Mesendoderm (in vitro differentiated cells): ENCODE measurements around the gene FMO2.
A peak's percentile ranks its signal among the peaks of the same experiment; 100 is the strongest.

Source experiments
- DNase-seq: peaks from one replicate; pipeline ENCODE4 v3.0.0; 2013
- H2AK5ac ChIP-seq: 2 replicates; pipeline ENCODE4 v1.6.1; 2013; ENCODE audit warnings: low read length, inconsistent platforms
- H2BK120ac ChIP-seq: 2 replicates; pipeline ENCODE4 v1.6.1; 2013; ENCODE audit warnings: low read depth, mild to moderate bottlenecking, low read length, moderate library complexity, mixed read lengths
- H2BK15ac ChIP-seq: replicated peaks from 2 replicates; pipeline ENCODE4 v1.6.1; 2013; ENCODE audit warnings: low read depth, mild to moderate bottlenecking, moderate library complexity
- H2BK5ac ChIP-seq: 2 replicates; pipeline ENCODE4 v1.6.1; 2013; ENCODE audit warnings: low read length, inconsistent platforms
- H3K18ac ChIP-seq: 2 replicates; pipeline ENCODE4 v1.6.1; 2013; ENCODE audit warnings: mild to moderate bottlenecking, low read length, mixed read lengths
- H3K23ac ChIP-seq: one replicate; pipeline ENCODE4 v1.6.1; 2013; ENCODE audit warnings: low read length
- H3K27ac ChIP-seq: 2 replicates; pipeline ENCODE4 v1.5.1; 2013; ENCODE audit warnings: low read depth, mild to moderate bottlenecking, inconsistent platforms, low read length, moderate library complexity
- H3K27me3 ChIP-seq: 2 replicates; pipeline ENCODE4 v1.6.1; 2013; ENCODE audit warnings: low read length, control low read depth, mild to moderate bottlenecking, inconsistent platforms; ENCODE audit not compliant: insufficient read depth, poor library complexity
- H3K36me3 ChIP-seq: 2 replicates; pipeline ENCODE4 v1.6.1; 2013; ENCODE audit warnings: low read length, inconsistent platforms; ENCODE audit not compliant: control insufficient read depth, insufficient read depth
- H3K4ac ChIP-seq: one replicate; pipeline ENCODE4 v1.6.1; 2013; ENCODE audit warnings: low read depth, mild to moderate bottlenecking, low read length, moderate library complexity
- H3K4me1 ChIP-seq: 2 replicates; pipeline ENCODE4 v1.6.1; 2013; ENCODE audit warnings: low read depth, low read length, inconsistent platforms; ENCODE audit not compliant: control insufficient read depth
- H3K4me2 ChIP-seq: 2 replicates; pipeline ENCODE4 v1.6.1; 2013; ENCODE audit warnings: low read length
- H3K4me3 ChIP-seq: 2 replicates; pipeline ENCODE4 v1.5.1; 2013; ENCODE audit warnings: mild to moderate bottlenecking, low read length
- H3K56ac ChIP-seq: one replicate; pipeline ENCODE4 v1.6.1; 2013; ENCODE audit warnings: low read length
- H3K79me1 ChIP-seq: 2 replicates; pipeline ENCODE4 v1.6.1; 2013; ENCODE audit warnings: low read length, inconsistent platforms
- H3K79me2 ChIP-seq: 2 replicates; pipeline ENCODE4 v1.6.1; 2013; ENCODE audit warnings: mild to moderate bottlenecking, low read length; ENCODE audit not compliant: control insufficient read depth, insufficient read depth
- H3K9ac ChIP-seq: 2 replicates; pipeline ENCODE4 v1.6.1; 2013; ENCODE audit warnings: low read length, inconsistent platforms
- H4K5ac ChIP-seq: one replicate; pipeline ENCODE4 v1.6.1; 2013; ENCODE audit warnings: low read length
- H4K8ac ChIP-seq: one replicate; pipeline ENCODE4 v1.6.1; 2013; ENCODE audit warnings: low read depth, mild to moderate bottlenecking, control low read depth, low read length, moderate library complexity
- WGBS: extraction: QIAGEN DNeasy Blood & Tissue Kit; methylation state at CpG from one replicate; pipeline ENCODE4 v1.1.7; 2013; ENCODE audit warnings: low lambda C conversion rate, missing lambda C conversion rate; ENCODE audit not compliant: insufficient coverage; ENCODE audit errors: extremely low coverage; 5-methylcytosine and 5-hydroxymethylcytosine counted together

Gene FMO2

GRCh38 chr1:171251042-171251951, 66.2 kb downstream of the FMO2 start:
- no peaks in the 10 kb centered on the region for H3K36me3 ChIP-seq
- H3K27me3 ChIP-seq = no peaks in the 10 kb centered on the region
- no peak overlapping the region for H4K8ac ChIP-seq
- no peak overlapping the region for H2AK5ac ChIP-seq
- H3K27ac ChIP-seq = no peak overlapping the region
- no peak overlapping the region for H2BK15ac ChIP-seq
- H3K23ac ChIP-seq = no peak overlapping the region
- peak overlapping the region; percentile 45 for H3K4me3 ChIP-seq
- peak; percentile 43 for DNase-seq
- peak overlapping the region; percentile 58 for H3K9ac ChIP-seq
- H2BK120ac ChIP-seq = no peak overlapping the region
- no CpG with 5 or more reads among the region's 34 CpGs for WGBS
- H3K56ac ChIP-seq = peak overlapping the region; percentile 79
- no peaks in the 10 kb centered on the region for H3K4me1 ChIP-seq
- H3K18ac ChIP-seq = no peak overlapping the region
- H4K5ac ChIP-seq = no peak overlapping the region
- no peaks in the 10 kb centered on the region for H3K79me2 ChIP-seq
- H3K4me2 ChIP-seq = peak overlapping the region; percentile 98
- no peak overlapping the region for H3K4ac ChIP-seq
- no peak overlapping the region for H2BK5ac ChIP-seq
- H3K79me1 ChIP-seq = no peaks in the 10 kb centered on the region

- H3K4me3 ChIP-seq = no peak overlapping the region
Observed at GRCh38 chr1:171251952-171252300, 66.8 kb downstream of the FMO2 start.

DNA sequence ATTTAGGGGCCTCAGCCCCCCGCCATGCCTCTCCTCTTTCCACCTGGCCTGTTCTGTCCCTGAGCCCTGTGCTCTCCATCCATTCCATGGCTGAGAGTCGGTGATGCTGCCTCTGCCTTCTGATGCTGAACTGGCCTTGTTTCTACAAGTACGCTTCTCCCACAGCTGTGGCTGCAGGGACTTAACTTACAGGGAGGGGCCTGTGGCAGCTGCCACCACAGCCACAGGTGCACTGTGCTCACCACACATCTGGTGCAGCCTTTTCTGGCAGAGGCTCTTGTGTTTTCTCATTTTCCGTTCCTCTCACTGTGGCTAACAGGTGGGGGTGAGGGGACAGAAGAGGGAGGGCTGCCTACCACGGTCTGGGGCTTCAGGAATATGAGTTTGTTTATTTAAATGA, 67.4 kb downstream of the FMO2 start:
- Histone ChIP-seq H3K36me3 (no peaks in the 10 kb centered on the region), H3K79me1 (no peaks in the 10 kb centered on the region), H2BK15ac (no peak overlapping the region), H3K9ac (no peak overlapping the region), H3K27me3 (no peaks in the 10 kb centered on the region), H2AK5ac (no peak overlapping the region), H3K4me1 (no peaks in the 10 kb centered on the region), H4K8ac (no peak overlapping the region), H3K4me2 (no peak overlapping the region), H3K4me3 (no peak overlapping the region), H3K56ac (no peak overlapping the region), H2BK5ac (no peak overlapping the region), H3K23ac (no peak overlapping the region), H4K5ac (no peak overlapping the region), H3K27ac (no peak overlapping the region), H3K18ac (no peak overlapping the region), H3K4ac (no peak overlapping the region), H3K79me2 (no peaks in the 10 kb centered on the region), H2BK120ac (no peak overlapping the region)
- WGBS = no CpG with 5 or more reads among the region's 5 CpGs
- no peak for DNase-seq

More at GRCh38 chr1:171251952-171252300, 66.8 kb downstream of the FMO2 start:
- Histone ChIP-seq H3K27ac (no peak overlapping the region), H2BK5ac (no peak overlapping the region), H3K36me3 (no peaks in the 10 kb centered on the region), H4K5ac (no peak overlapping the region), H4K8ac (no peak overlapping the region), H3K27me3 (no peaks in the 10 kb centered on the region), H3K79me1 (no peaks in the 10 kb centered on the region), H3K4me1 (no peaks in the 10 kb centered on the region), H3K9ac (no peak overlapping the region), H2BK15ac (no peak overlapping the region), H3K79me2 (no peaks in the 10 kb centered on the region), H3K23ac (no peak overlapping the region), H3K18ac (no peak overlapping the region), H2AK5ac (no peak overlapping the region), H3K4me2 (peak overlapping the region; percentile 98), H2BK120ac (no peak overlapping the region), H3K56ac (no peak overlapping the region), H3K4ac (no peak overlapping the region)
- no CpG with 5 or more reads among the region's 6 CpGs for WGBS
- DNase-seq = no peak

DNA sequence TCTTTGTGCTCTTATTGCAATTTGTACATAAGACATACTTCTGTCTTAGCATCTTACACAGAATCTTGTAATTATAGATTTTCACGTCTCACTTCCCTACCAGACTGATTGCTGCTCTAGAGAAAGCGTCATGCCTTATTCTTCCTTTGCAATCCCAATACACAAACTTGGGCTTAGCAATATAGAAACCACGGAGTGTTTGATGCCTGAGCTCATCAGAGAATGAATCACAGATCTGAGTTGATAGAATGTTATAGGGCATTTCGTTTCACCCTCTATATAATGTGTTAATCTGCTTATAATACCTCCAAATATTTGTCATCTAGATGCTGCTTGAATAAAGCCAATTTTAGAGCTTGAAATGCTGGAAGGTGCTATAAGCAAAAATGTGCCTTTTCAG, 69.8 kb downstream of the FMO2 start:
- Histone ChIP-seq H3K18ac (no peak overlapping the region), H3K27ac (no peak overlapping the region), H3K4me3 (no peak overlapping the region), H4K5ac (no peak overlapping the region), H3K4ac (no peak overlapping the region), H2BK5ac (no peak overlapping the region), H3K79me1 (no peaks in the 10 kb centered on the region), H4K8ac (no peak overlapping the region), H2BK120ac (no peak overlapping the region), H3K4me2 (no peak overlapping the region), H3K79me2 (no peaks in the 10 kb centered on the region), H3K23ac (no peak overlapping the region), H2BK15ac (no peak overlapping the region), H3K36me3 (no peaks in the 10 kb centered on the region), H2AK5ac (no peak overlapping the region), H3K27me3 (no peaks in the 10 kb centered on the region), H3K56ac (no peak overlapping the region), H3K9ac (no peak overlapping the region), H3K4me1 (peaks cover 3% of the 10 kb centered on the region)
- DNase-seq = no peak
- no CpG with 5 or more reads among the region's 4 CpGs for WGBS

- no peaks in the 10 kb centered on the region for H3K79me2 ChIP-seq
- no peak overlapping the region for H3K4me3 ChIP-seq
- H3K56ac ChIP-seq = no peak overlapping the region
- H3K9ac ChIP-seq = no peak overlapping the region
- H3K4me1 ChIP-seq = peaks cover 3% of the 10 kb centered on the region
- H3K27ac ChIP-seq = no peak overlapping the region
- H2BK120ac ChIP-seq = no peak overlapping the region
- no peaks in the 10 kb centered on the region for H3K36me3 ChIP-seq
- no peak overlapping the region for H2AK5ac ChIP-seq
- DNase-seq = no peak
- no peak overlapping the region for H3K4me2 ChIP-seq
- H3K23ac ChIP-seq = no peak overlapping the region
- H3K79me1 ChIP-seq = no peaks in the 10 kb centered on the region
- H3K18ac ChIP-seq = no peak overlapping the region
- no peak overlapping the region for H3K4ac ChIP-seq
- H2BK5ac ChIP-seq = no peak overlapping the region
- H4K8ac ChIP-seq = no peak overlapping the region
- no CpG with 5 or more reads among the region's 8 CpGs for WGBS
- no peaks in the 10 kb centered on the region for H3K27me3 ChIP-seq
- H4K5ac ChIP-seq = no peak overlapping the region
- no peak overlapping the region for H2BK15ac ChIP-seq
Observed at GRCh38 chr1:171256940-171257606, 72.0 kb downstream of the FMO2 start.
